GM23248 (cell line): ENCODE measurements around the gene TLE4. TPM values are rescaled to one million over a fixed set of nuclear protein-coding genes. Genes with fewer than 3 reads are reported as not detected.

Experiments
- DNase-seq: peaks from one replicate; pipeline ENCODE4 v3.0.0-alpha.2; 2015
- H2AFZ ChIP-seq: fragments of 200-600 bp; sonication (generic); 2 replicates; pipeline ENCODE4 v1.6.1; 2016; ENCODE audit warnings: antibody characterized with exemption
- H3F3A ChIP-seq: fragments of 200-600 bp; sonication (generic); 2 replicates; pipeline ENCODE4 v1.6.1; 2016; ENCODE audit warnings: mild to moderate bottlenecking, antibody characterized with exemption, mixed run types; ENCODE audit not compliant: insufficient read depth
- H3K27ac ChIP-seq: fragments of 200-600 bp; sonication (generic); 2 replicates; pipeline ENCODE4 v1.5.1; 2016; ENCODE audit warnings: mild to moderate bottlenecking
- H3K27me3 ChIP-seq: fragments of 200-600 bp; sonication (generic); replicated peaks from 2 replicates; pipeline ENCODE4 v1.6.1; 2016; ENCODE audit warnings: mild to moderate bottlenecking; ENCODE audit not compliant: insufficient read depth
- H3K36me3 ChIP-seq: fragments of 200-600 bp; sonication (generic); 2 replicates; pipeline ENCODE4 v1.6.1; 2016; ENCODE audit warnings: low read depth, mild to moderate bottlenecking
- H3K4me1 ChIP-seq: fragments of 200-600 bp; sonication (generic); 2 replicates; pipeline ENCODE4 v1.6.1; 2016; ENCODE audit warnings: mild to moderate bottlenecking; ENCODE audit not compliant: insufficient read depth
- H3K4me2 ChIP-seq: fragments of 200-600 bp; sonication (generic); one replicate; pipeline ENCODE4 v1.6.1; 2016; ENCODE audit warnings: mild to moderate bottlenecking; ENCODE audit not compliant: unreplicated experiment
- H3K4me3 ChIP-seq: fragments of 200-600 bp; sonication (generic); 2 replicates; pipeline ENCODE4 v1.5.1; 2016; ENCODE audit warnings: mild to moderate bottlenecking
- H3K79me2 ChIP-seq: fragments of 200-600 bp; sonication (generic); 2 replicates; pipeline ENCODE4 v1.6.1; 2016; ENCODE audit warnings: mild to moderate bottlenecking; ENCODE audit not compliant: insufficient read depth
- H3K9ac ChIP-seq: fragments of 200-600 bp; sonication (generic); 2 replicates; pipeline ENCODE4 v1.6.1; 2016; ENCODE audit warnings: mild to moderate bottlenecking
- H3K9me2 ChIP-seq: fragments of 200-600 bp; sonication (generic); 2 replicates; pipeline ENCODE4 v1.6.1; 2016; ENCODE audit warnings: mixed run types, mild to moderate bottlenecking, moderate library complexity; ENCODE audit not compliant: insufficient read depth
- H3K9me3 ChIP-seq: fragments of 200-600 bp; sonication (generic); one replicate; pipeline ENCODE4 v1.6.1; 2017; ENCODE audit warnings: low read depth
- H4K20me1 ChIP-seq: fragments of 200-600 bp; sonication (generic); 2 replicates; pipeline ENCODE4 v1.6.0; 2016; ENCODE audit not compliant: insufficient read depth
- EZH2 ChIP-seq: fragments of 200-600 bp; sonication (generic); IDR thresholded peaks from 2 replicates; pipeline ENCODE4 v1.6.1; 2018; ENCODE audit warnings: antibody characterized with exemption, mild to moderate bottlenecking; ENCODE audit not compliant: insufficient read depth, poor library complexity, severe bottlenecking
- EZH2phosphoT487 ChIP-seq: fragments of 200-600 bp; sonication (generic); IDR thresholded peaks from 2 replicates; pipeline ENCODE4 v1.6.1; 2018; ENCODE audit warnings: antibody characterized with exemption, moderate library complexity, mild to moderate bottlenecking, low read depth; ENCODE audit not compliant: insufficient read depth
- WGBS, 2 experiments: methylation state at CpG; one replicate each; pipeline ENCODE4 v1.1.6; 2015 to 2017; ENCODE audit warnings: low lambda C conversion rate in 2 of 2, low coverage in 1 of 2; ENCODE audit errors: missing lambda C conversion rate in 2 of 2; 5-methylcytosine and 5-hydroxymethylcytosine counted together
- in situ Hi-C: fragments of 300-500 bp; cut with MboI; formaldehyde crosslinking; loops from 2 replicates; pipeline ENCODE4 v1.15.0; 2020
- polyA plus RNA-seq: library from polyadenylated mRNA; unstranded; fragments of >200 nt; fragmentation: Nextera tagmentation; extraction: Ambion mirVana; gene quantifications from 2 replicates; pipeline ENCODE4 v1.2.1, GENCODE V29; 2016
- total RNA-seq: library from RNA; depleted of rRNA; stranded (reverse); fragments of >200 nt; shearing (Covaris generic); gene quantifications from 2 replicates; pipeline ENCODE4 v1.2.3, GENCODE V29; 2014

The TLE4 gene
- total and polyA plus RNA-seq, 2 experiments from 2014 or later = 29.5 to 37.8 TPM

DNA sequence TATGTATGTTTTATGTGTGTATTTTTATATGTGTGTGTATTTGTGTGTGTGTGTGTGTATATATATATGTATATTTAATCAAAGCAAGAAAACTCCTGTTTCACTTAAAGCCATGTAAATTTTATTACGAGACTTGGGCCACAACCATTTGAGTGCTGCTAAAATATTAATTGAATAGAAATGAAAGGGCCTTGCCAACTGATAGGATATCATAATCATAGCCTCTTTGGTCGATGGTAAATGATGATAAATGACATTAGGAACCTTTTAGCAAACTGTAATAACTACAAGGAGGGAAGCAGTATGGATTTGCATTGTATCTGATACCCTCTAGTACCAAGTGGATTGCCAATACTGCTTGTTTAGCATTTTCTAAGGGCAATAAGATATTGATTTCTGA is 7.9 kb downstream of the TLE4 start:
- H3F3A ChIP-seq = peaks cover 28% of the 10 kb centered on the region
- H4K20me1 ChIP-seq = no peaks in the 10 kb centered on the region
- no peak overlapping the region for H3K4me3 ChIP-seq
- in situ Hi-C loops = no loop called here
- WGBS, 2 experiments = 88 to 95% methylated on average over 2 of the region's 2 CpGs
- H3K9ac ChIP-seq = no peak overlapping the region
- H3K4me2 ChIP-seq = no peak overlapping the region
- no peak overlapping the region for H2AFZ ChIP-seq
- no peaks in the 10 kb centered on the region for H3K27me3 ChIP-seq
- peaks cover 52% of the 10 kb centered on the region for H3K4me1 ChIP-seq
- no peak for DNase-seq
- no peaks in the 10 kb centered on the region for H3K9me2 ChIP-seq
- H3K27ac ChIP-seq = no peak overlapping the region
- peaks cover 10% of the 10 kb centered on the region; the same call in 1 of the 2 replicates for H3K36me3 ChIP-seq
- H3K79me2 ChIP-seq = peaks cover 94% of the 10 kb centered on the region
- TF ChIP-seq EZH2 = no peak
- no peak for TF ChIP-seq EZH2phosphoT487
- no peaks in the 10 kb centered on the region for H3K9me3 ChIP-seq

DNA sequence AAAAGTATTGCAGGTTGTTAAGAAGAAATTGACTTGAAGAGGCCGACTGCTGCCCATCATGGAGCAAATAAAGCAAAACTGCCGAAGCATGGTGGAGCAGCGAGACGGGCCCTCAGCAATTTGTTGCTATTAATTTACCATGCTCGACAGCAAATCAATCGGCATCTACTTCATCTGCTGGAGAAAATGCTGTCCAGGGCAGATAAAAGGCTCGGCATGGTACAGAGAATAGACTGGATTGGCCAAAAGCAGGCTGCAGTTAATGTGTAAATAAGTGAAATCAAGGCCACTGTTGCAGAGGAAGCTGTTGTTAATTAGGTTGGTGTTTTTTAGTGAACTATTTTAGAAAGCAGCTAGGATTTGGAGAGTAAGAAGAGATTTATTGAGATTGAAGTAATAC is 8.3 kb downstream of the TLE4 start:
- Histone ChIP-seq H3K9me3 (no peaks in the 10 kb centered on the region), H3K4me3 (no peak overlapping the region), H3F3A (peaks cover 28% of the 10 kb centered on the region), H3K4me2 (no peak overlapping the region), H3K79me2 (peaks cover 94% of the 10 kb centered on the region), H4K20me1 (no peaks in the 10 kb centered on the region), H3K4me1 (peaks cover 48% of the 10 kb centered on the region), H3K27me3 (no peaks in the 10 kb centered on the region), H3K9me2 (no peaks in the 10 kb centered on the region), H2AFZ (no peak overlapping the region), H3K36me3 (peaks cover 10% of the 10 kb centered on the region; the same call in 1 of the 2 replicates), H3K9ac (no peak overlapping the region), H3K27ac (no peak overlapping the region)
- in situ Hi-C loops = no loop called here
- DNase-seq = no peak
- no peak for TF ChIP-seq EZH2phosphoT487
- TF ChIP-seq EZH2 = no peak
- 68 to 70% methylated on average over 7 of the region's 7 CpGs for WGBS, 2 experiments

DNA sequence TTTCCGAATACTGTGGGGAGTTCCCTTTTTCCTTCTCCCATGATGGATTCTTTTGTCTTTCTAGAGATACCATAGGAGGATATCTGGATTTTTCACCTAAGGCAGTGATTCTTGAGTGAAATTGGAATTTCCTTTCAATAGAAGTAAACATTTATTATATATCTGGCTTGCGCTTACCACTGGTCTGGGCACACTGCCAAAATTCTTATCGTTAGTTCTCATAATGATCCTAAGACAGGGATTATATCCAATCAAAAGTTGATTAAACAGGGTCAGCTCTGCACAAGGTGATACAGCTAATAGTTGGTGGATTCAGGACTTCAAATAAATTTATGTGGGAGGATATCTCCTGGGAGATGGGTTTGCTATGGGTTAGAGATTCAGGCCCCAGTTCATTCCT is 9.6 kb downstream of the TLE4 start:
- Histone ChIP-seq H3K79me2 (peaks cover 94% of the 10 kb centered on the region), H3K9me3 (no peaks in the 10 kb centered on the region), H3K9me2 (no peaks in the 10 kb centered on the region), H3K9ac (no peak overlapping the region; the same call in 1 of the 2 replicates), H3K36me3 (peaks cover 10% of the 10 kb centered on the region; the same call in 1 of the 2 replicates), H4K20me1 (no peaks in the 10 kb centered on the region), H3K27me3 (no peaks in the 10 kb centered on the region), H3K27ac (peak overlapping the region; percentile 84), H3K4me1 (peaks cover 34% of the 10 kb centered on the region), H3K4me2 (peak overlapping the region; percentile 89), H3F3A (peaks cover 28% of the 10 kb centered on the region), H3K4me3 (peak overlapping the region; percentile 60), H2AFZ (no peak overlapping the region)
- WGBS, 2 experiments = 80 to 87% methylated on average over 3 of the region's 3 CpGs
- DNase-seq = peak; percentile 23
- TF ChIP-seq EZH2phosphoT487 = no peak
- no peak for TF ChIP-seq EZH2
- in situ Hi-C loops = no loop called here

DNA sequence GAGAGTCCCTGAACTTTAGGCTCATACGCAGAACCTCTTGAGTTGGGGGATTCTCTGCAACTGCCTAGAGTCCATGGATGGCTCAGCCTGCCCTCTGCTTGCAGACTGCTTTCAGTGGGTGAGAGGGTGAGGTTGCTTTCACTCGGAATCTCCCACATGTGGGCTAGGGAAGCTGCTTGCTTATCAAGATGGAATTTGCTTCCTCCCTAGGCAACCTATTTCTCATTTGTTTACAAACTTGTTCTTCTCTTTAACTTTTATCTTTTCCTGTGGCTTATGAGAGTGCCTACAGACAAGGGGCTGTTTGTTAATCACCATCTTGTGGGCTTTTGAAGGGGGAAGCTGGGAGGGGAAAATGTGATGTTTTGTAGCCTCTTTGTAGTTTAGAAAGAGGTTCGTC is 10.0 kb downstream of the TLE4 start:
- H3K27ac ChIP-seq = peak overlapping the region; percentile 84
- in situ Hi-C loops = no loop called here
- no peaks in the 10 kb centered on the region for H3K9me2 ChIP-seq
- no peaks in the 10 kb centered on the region for H3K27me3 ChIP-seq
- H3F3A ChIP-seq = peaks cover 28% of the 10 kb centered on the region
- no peaks in the 10 kb centered on the region for H3K9me3 ChIP-seq
- 32% methylated on average over 3 of the region's 3 CpGs for WGBS, 2 experiments
- no peaks in the 10 kb centered on the region for H4K20me1 ChIP-seq
- DNase-seq = peak; percentile 92
- H3K4me1 ChIP-seq = peaks cover 31% of the 10 kb centered on the region
- H3K36me3 ChIP-seq = peaks cover 10% of the 10 kb centered on the region; the same call in 1 of the 2 replicates
- H3K79me2 ChIP-seq = peaks cover 94% of the 10 kb centered on the region
- peak overlapping the region; percentile 73 for H3K9ac ChIP-seq
- peak overlapping the region; percentile 89 for H3K4me2 ChIP-seq
- H3K4me3 ChIP-seq = peak overlapping the region; percentile 60
- H2AFZ ChIP-seq = no peak overlapping the region
- TF ChIP-seq EZH2phosphoT487 (no peak), EZH2 (no peak)
